SK-N-DZ (cell line): ENCODE measurements around the gene PCSK2.

Experiments used
- DNase-seq: peaks from one replicate; pipeline ENCODE4 v3.0.0-alpha.2; 2015; ENCODE audit warnings: low spot score

Gene PCSK2

DNA sequence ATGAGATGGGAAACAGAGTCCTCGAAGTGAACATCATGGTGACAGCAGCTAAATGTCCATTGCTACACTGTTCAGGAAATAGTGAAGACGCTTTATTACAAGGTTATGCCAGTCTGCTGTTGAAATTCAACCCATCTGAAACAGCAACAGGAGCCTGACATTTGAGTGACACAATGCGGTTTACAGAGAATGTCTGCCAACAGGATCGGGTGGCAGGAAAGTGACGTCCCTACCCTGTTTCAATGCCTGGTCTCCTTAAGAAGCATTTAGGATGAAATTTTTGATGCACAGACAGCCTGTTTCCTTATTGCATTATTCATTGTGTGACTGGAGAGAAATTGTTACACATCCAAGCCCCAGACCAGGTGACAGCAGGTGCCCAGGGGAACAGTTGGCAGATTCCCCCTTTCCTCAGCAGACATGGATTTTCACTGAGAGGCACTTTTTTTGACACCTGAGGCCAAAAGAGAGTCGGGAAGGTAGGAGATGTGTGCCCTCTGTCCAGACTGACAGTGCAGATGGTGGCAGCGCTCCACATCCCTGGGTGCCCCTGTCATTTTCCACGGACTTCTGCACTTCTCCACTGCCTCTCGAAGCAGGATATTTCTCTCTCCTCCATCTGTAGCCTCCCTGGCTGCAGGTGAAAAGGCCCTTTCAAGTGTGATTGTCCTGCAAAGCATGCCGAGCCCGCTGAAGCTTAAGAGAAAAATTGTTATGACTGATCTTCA lies 216.5 kb downstream of the PCSK2 start:
- no peak for DNase-seq

DNA sequence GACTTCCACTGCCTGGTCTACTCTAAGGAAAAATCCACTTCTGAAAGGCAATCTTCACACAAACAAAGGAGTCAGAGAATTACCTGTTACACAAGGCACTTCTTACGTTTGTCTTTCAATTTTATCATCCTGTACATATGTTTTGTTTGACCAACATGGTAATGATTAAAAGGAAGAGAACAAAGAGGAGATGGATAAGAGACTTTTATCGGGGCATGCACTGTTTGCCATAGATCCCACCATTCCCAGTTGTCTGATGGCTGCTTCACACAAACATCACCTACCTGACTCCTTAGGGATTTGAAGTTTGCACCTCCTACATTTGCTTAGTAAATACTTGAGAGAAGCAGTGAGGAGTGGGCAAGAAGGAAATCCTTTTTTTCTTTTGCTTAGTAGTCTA lies 217.3 kb downstream of the PCSK2 start:
- no peak for DNase-seq

DNA sequence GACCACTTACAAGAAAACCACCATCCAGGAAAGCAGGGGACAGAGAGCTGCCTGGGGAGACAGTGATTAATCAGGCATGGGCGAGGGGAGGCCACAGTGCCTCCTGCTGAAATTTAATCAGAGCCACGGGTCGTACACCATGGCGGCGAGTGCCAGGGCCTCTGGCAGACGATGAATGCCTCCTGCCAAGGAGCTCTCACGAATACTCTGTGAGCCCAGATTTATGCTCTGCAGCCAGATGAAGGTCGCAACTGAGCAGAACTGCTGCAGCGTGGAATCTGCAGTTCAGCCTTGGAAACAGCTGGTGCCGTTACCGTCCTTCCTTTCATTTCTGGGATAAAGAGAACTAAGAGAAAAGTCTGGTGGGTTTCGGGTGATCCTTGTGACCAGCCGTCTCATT lies 218.7 kb downstream of the PCSK2 start:
- DNase-seq: no peak

DNA sequence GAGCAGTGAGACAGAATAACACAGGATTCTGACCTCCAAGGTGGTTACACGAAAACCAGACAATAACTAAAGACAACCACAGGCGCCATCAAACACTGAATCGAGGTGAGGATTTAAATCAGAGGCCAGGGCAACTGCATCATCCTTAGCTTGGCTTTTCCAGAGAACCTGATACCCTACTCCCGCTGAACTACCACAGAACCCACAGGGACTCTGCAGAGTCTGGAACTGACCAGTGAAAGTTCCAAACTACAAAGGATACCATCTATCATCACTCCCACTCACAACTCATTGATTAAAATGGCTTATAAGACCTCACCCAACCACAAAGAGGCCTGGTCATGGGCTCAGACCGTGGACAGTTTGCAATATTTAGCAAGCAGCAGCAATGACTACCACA lies 219.3 kb downstream of the PCSK2 start:
- no peak for DNase-seq

DNA sequence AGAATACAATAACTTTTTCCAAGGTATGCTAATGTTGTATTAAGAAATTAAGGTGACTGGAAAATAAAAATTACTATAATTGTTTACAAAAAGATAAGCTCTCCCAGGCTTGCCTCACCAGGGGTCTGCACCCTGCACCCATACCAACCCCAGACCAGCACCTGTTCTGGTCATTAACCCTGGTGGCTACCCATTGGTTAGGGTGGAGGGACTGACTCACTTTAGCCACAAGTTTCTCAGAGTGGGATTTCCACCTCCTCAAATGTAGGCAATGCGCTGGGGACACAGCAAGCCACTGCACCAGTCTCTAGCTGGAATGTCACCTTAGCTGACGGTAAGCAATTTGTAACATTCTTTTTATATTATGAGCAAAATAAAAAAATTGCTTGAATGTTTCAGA lies 221.2 kb downstream of the PCSK2 start:
- DNase-seq: no peak

DNA sequence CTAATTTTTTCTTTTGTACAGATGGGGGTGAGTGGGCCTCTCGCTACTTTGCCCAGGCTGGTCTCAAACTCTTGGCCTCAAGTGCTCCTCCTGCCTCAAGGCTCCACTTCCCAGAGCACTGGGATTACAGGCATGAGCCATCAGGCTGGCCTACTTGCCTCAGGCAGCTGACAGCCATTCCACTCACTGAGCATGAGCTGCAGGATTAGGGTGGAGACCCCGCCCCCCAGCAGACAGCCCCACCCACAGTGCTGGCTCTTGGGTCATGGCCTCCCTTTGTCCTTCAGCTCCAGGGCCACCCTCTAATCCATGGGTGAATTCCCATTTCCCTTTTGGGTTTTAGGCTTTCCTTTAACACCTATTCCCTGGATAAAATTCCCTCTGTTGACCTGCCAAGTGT lies 222.2 kb downstream of the PCSK2 start:
- DNase-seq: no peak

DNA sequence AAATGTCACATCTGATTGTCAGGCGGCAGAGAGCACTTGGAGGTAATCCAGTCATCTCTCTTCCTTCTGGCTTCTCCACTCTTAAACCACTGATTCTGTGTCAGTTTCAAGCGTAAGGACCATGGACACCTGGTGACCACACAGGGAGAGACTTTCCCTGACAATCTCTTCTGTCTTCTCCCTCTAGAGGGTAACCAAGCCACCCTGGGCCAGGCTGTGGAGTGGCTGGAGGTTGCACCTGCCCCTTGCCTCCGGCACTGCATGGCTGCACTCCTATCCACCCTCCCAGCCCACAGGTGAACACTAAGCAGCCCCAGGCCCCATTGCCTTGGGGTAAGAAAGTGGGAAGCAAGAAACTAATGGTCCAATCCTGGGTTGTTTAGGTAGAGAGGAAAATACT lies 225.6 kb downstream of the PCSK2 start:
- no peak for DNase-seq

DNA sequence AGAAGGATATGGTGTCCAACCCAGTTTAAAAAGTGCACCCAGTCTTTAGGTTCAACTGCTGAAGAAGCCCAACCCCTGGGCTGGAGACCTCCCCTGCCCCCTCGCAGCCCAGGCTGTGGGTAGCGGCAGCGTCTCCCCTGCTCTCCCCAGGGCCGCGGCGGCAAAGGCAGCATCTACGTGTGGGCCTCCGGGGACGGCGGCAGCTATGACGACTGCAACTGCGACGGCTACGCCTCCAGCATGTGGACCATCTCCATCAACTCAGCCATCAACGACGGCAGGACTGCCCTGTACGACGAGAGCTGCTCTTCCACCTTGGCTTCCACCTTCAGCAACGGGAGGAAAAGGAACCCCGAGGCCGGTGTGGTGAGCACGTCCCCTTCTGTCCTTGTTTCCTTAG lies 226.8 kb downstream of the PCSK2 start:
- no peak for DNase-seq

DNA sequence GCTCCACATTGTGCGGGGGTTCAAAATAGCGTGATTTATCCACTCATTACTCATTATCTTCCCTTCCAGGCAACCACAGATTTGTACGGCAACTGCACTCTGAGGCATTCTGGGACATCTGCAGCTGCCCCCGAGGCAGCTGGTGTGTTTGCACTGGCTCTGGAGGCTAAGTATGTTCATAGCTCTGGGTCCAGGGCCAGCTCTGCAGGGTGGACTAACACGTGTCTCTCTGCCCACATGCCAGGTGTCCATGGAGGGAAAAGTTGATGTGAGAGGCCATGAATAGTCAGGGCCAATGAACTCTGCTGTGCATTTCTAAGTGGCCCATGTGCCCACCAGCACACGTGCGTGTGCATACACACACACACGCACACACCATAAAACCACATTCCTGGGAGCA lies 229.4 kb downstream of the PCSK2 start:
- no peak for DNase-seq

DNA sequence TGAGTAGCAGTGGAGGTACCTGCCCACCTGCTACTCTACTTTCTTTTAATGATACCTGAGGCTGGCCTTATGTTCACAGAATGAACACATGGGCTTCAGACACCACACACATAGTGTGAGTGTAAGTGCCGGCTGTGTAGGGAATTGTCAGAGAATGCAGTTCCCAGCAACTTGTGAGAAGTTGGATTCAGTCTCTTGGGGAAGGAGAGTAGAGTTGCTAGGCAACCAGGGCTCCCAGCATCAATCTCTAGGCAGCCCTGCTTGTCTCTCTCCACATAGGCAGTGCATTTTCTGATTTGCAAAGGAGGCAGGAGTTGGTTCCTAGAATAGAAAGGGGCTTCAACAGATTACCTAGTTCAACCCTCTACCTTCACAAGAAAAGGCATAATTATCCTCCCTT lies 230.2 kb downstream of the PCSK2 start:
- no peak for DNase-seq

DNA sequence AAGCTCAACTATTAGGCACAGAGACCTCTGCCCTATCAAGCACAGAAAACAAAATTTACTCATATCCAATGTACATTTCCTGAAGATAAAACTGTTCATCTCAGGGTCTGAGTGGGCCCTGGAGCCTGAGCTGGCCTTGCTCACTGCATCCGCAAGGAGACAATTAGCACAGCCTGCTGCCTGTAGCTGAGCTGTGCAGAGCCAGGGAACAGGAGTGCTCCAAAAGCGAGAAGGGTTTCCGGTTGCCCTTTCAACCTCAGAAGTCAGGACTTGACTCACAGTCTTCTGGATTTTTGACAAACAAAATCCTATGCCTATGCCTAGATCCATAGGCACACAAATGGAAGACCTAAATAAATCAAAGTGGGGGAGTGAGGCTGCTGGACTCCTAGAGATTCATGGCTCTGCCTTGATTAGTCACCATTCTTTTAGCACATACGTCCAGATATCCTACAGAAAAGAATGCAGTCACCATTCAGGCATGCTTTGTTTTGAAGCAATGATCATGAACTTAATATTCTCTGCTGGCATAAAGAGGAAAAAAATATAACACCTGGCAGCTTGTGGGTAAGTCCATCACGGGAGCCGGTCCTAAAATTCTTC lies 230.8 kb downstream of the PCSK2 start:
- no peak for DNase-seq

DNA sequence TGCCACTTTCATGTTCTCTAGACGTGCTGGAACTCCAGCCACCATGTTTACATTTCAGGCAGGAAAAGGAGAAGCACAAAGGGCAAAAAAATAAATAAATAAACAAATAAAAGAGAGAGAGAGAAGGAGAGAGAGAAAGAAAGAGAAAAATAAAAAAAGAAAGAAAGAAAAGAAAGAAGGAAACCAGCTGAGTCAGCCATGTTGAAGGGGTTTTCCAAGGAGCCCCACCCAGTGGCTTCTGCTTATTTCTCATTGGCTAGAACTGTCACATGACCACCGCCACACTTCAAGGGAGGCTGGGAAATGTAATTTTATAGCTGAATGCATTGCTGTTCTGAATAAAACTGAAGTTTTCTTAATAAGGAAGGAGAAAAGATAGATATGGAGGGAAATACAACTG lies 233.3 kb downstream of the PCSK2 start:
- DNase-seq: no peak

DNA sequence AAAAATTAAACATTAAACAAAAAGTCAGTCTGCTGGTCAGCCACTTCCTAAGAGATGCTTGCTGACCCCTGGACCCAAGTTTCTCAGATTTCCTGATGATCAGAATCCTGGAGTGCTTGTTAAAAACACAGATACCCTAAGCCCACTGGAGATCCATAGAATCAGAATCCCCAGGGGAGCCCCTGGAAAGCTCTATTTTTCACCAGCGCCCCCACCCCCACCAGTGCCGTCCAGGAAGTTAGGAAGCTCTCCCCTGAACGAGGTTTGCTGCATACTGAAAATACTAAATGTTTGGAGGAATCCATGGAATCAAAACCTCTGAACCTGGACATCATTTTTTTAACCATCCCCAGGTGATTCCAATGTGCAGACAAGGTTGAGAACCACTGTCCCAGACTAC lies 235.1 kb downstream of the PCSK2 start:
- DNase-seq: no peak

DNA sequence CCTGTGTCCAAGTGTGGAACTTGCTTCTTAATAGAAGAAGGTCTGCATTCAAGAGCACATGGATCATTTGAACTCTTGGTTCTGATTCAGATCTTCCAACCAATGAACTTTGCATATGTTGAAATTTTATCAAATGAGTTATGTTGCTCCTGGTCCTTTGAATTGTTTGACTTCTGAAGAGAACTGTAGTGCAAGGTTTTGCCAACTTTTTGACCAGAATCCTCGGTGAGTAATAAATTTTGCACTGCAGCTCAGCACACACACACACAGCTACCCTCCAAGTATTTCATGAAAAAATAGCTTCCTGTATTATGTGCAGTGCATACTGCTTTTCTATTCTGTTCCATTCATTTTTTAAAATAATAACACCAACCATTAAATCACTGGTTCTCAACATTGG lies 236.9 kb downstream of the PCSK2 start:
- no peak for DNase-seq

DNA sequence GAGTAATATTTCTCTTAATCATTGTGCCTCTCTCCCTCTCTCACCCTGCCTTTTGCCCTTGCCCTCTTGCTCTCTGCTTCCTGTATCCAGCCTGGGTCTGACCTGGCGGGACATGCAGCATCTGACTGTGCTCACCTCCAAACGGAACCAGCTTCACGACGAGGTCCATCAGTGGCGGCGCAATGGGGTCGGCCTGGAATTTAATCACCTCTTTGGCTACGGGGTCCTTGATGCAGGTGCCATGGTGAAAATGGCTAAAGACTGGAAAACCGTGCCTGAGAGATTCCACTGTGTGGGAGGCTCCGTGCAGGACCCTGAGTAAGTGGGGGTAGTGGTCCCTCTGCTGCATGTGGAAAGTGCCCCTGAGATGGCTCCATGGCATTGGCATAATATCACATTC lies 238.4 kb downstream of the PCSK2 start:
- no peak for DNase-seq

DNA sequence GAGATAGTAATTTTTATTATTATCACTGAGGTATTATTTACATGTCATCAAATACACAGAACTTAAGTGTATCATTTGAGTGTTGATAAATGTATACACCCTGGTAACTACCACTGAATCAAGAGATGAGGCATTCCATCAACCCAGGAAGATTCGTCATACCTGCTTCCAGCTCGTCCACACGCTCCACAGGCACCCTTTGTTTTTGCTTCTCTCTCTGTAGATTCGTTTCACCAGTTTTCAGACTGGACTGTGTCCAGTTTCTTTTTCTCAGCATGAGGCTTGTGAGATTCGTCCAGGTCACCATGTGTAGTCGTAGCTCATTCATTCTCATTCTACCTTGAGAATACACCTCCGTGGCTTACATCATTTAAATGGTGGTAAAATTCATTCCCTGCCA lies 239.8 kb downstream of the PCSK2 start:
- DNase-seq: no peak

DNA sequence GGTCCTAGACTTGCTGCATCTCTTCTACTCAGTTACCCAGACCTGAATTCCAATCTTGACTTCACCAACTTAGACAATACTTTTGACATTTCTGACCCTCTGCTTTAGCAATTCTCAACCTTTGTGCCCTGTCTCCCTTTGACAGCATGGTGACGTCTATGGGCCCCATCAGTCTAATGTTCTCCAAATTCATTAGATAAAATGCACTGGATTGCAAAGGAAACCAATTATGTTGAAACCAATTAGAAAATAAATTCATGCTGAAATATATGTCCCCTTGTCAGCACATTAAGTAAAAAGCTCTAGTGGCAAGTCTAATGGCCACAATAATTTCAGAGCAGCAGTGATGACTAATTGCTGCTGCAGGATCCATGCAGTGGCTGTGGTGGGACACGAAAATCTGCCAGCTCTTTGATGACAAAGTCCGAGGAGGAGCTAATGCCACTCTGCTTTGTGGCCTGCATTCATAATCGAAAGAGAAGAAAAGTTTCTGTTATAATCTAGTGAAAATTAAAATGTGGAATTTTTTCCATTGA lies 240.3 kb downstream of the PCSK2 start:
- no peak for DNase-seq

DNA sequence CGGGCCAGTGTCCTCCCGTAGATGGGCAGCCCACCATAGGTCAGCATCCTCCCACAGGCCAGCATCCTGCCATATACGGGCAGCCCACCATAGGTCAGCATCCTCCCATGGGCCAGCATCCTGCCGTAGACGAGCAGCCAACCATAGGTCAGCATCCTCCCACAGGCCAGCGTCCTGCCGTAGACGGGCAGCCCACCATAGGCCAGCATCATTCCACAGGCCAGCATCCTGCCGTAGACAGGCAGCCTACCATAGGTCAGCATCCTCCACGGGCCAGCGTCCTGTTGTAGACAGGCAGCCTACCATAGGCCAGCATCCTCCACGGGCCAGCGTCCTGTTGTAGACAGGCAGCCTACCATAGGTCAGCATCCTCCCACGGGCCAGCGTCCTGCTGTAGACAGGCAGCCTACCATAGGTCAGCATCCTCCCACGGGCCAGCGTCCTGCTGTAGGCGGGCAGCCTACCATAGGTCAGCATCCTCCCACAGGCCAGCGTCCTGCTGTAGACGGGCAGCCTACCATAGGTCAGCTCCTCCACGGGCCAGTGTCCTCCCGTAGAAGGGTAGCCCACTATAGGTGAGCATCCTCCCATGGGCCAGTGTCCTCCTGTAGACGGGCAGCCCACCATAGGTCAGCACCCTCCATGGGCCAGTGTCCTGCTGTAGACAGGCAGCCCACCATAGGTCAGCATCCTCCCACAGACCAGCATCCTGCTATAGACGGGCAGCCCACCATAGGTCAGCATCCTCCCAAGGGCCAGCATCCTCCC lies 241.4 kb downstream of the PCSK2 start:
- DNase-seq: no peak

DNA sequence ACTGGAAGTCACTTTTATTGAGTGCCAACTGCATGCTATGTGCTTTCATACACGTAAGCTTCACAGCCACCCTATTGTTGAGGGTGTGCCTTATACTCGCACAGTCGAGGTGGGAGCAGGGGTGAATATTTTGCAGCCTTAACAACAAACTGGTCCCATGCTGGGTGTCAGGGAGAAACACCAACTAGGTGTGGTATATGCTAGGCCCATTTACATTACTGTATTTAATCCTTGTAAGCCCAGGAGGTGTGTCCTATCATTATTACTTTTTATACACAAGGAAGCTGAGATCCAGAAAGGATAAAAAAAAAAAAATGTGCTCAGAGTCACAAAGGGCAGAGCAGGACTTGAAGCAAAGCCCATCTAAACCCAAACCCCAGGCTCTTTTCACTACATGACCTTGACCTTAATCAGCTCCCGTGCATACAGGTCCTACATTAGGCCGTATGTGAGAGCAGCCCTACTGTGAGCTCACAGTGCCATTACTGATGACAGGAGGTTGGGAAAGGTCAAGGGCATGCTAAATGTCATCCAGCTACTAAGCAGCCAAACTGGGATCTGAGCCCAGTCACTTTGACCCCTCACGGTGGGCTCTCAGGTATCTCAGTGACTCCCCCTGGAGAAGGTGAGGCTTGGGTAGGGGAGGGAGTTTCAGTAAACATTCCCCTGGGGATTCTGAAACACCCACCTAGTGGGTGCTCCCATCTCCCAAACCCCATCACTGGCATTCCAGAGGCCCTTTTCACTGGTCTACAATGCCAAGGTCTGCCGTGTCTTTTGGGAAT lies 242.6 kb downstream of the PCSK2 start:
- DNase-seq: no peak

DNA sequence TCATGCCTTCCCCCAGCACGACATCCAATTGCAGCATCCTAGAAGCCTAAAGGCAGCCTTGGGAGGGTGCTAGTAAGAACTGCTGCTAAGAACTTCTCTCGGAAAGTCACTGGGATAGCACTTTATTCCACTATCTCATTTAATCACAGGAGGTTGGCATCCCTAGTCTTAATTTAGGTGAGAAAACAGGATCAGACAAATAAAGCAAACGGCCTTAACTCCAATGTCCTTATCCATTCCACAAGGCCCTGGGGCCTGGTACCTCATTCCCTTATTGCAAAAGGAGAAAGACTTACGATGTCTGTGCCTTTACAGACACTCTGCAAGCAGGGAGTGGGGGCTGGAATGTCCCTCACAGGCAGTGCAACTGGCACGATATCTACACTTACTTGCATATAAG lies 243.7 kb downstream of the PCSK2 start:
- DNase-seq: no peak

DNA sequence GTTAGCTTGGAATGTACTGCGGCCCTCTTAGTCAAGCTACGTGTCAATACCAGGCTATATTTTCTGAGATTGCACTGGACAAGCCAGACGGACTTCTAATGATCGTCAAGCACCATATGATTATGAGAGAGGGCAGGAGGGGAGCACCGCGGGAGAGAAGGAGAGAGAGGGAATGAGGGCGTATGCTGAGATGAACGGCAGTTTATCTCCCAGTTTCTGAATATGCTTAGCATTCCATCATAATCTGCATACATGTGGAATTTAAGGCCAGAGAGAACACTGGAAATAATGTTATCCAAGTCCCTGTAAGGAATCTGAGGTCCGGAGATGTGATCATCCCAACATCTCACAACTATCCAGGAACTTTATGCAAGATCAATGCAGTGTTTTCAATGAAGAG lies 244.1 kb downstream of the PCSK2 start:
- no peak for DNase-seq

DNA sequence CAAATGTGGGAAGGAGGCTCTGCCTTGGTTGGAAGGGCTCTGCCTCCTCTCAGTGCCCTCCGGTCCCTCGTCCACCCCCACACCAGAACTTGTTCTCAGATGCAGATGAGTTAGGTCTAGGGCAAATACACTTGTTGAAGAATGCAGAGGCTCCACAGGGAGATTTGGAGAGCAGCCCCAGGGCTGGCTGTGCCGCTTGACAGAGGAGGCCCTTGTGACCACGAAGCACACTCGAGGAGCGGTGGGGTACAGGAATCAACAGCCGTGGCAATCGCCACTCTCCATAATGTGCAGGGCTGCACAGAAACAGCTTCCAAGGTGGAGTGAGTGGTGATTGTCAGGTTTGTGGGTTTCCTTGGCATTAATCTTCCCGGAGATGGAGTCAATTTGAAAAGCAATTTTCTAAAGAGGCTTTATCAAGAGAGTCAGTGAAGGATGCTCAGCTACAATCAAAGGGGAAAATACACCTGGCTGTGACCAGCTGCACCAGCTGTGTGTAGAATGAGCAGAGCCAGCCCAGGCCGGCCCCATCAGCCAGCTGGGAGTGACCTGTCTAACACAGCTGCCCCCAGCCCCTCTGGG lies 244.9 kb downstream of the PCSK2 start:
- DNase-seq: no peak
